HepG2 (cell line): ENCODE data around the gene PRR5L.

Experiments
- EP300 ChIP-seq, 3 experiments: sonication (generic) in 1 of 3; formaldehyde crosslinking in 1 of 3; IDR thresholded peaks; 2 replicates each; pipeline versions ENCODE4 v1.5.1 to v1.6.1; 2011 to 2020; ENCODE audit warnings: low read depth in 2 of 3, low read length in 2 of 3, borderline replicate concordance in 1 of 3, improper control_type of control experiment in 1 of 3, mild to moderate bottlenecking in 1 of 3, missing genetic modification reagents in 1 of 3, moderate library complexity in 1 of 3
- FIP1L1 ChIP-seq: fragments of 200-400 bp; formaldehyde crosslinking; IDR thresholded peaks from 2 replicates; pipeline ENCODE4 v1.6.1; 2018; ENCODE audit warnings: low read depth, mild to moderate bottlenecking, low read length, moderate library complexity, borderline replicate concordance; ENCODE audit not compliant: insufficient read depth
- FOXM1 ChIP-seq: sonication (generic); formaldehyde crosslinking; IDR thresholded peaks from 2 replicates; pipeline ENCODE4 v1.5.0; 2020; ENCODE audit warnings: missing genetic modification reagents
- HNF4G ChIP-seq, 2 experiments: sonication (generic) in 1 of 2; formaldehyde crosslinking in 1 of 2; IDR thresholded peaks; 2 replicates each; pipeline versions ENCODE4 v1.4.0 to v1.6.1; 2011 to 2020; ENCODE audit warnings: borderline replicate concordance in 2 of 2, low read depth in 2 of 2, mild to moderate bottlenecking in 2 of 2, low read length in 1 of 2, missing genetic modification reagents in 1 of 2, moderate library complexity in 1 of 2
- POLR2AphosphoS5 ChIP-seq: IDR thresholded peaks from 2 replicates; pipeline ENCODE4 v1.6.1; 2012; ENCODE audit warnings: low read depth, low read length
- PRPF4 ChIP-seq: fragments of 200-400 bp; formaldehyde crosslinking; IDR thresholded peaks from 2 replicates; pipeline ENCODE4 v1.6.1; 2016; ENCODE audit warnings: low read length, low read depth; ENCODE audit not compliant: poor library complexity, severe bottlenecking
- RAD21 ChIP-seq: fragments of 450-650 bp; formaldehyde crosslinking; IDR thresholded peaks from 2 replicates; pipeline ENCODE4 v1.5.0; 2020; ENCODE audit warnings: mild to moderate bottlenecking
- TOE1 ChIP-seq: sonication (generic); formaldehyde crosslinking; IDR thresholded peaks from 2 replicates; pipeline ENCODE4 v1.4.0; 2020; ENCODE audit warnings: mild to moderate bottlenecking, missing genetic modification reagents
- ZC3H13 ChIP-seq: sonication (generic); formaldehyde crosslinking; IDR thresholded peaks from 2 replicates; pipeline ENCODE4 v1.8.1; 2023; ENCODE audit warnings: mild to moderate bottlenecking, missing genetic modification reagents, moderate library complexity
- TF ChIP-seq, protein P1 (sequence below): sonication (generic); formaldehyde crosslinking; IDR thresholded peaks from 2 replicates; pipeline ENCODE4 v1.5.0; 2020; ENCODE audit warnings: mild to moderate bottlenecking, missing genetic modification reagents, moderate library complexity
- TF ChIP-seq, protein P2 (sequence below): sonication (generic); formaldehyde crosslinking; IDR thresholded peaks from 2 replicates; pipeline ENCODE4 v1.4.0; 2020; ENCODE audit warnings: missing genetic modification reagents
- TF ChIP-seq, protein P3 (sequence below): IDR thresholded peaks from 2 replicates; pipeline ENCODE4 v1.6.1; 2016; ENCODE audit warnings: low read depth, missing genetic modification reagents, missing compliant biosample characterization
- TF ChIP-seq, protein P4 (sequence below): sonication (generic); formaldehyde crosslinking; IDR thresholded peaks from 2 replicates; pipeline ENCODE4 v1.4.0; 2020; ENCODE audit warnings: missing genetic modification reagents

DNA sequence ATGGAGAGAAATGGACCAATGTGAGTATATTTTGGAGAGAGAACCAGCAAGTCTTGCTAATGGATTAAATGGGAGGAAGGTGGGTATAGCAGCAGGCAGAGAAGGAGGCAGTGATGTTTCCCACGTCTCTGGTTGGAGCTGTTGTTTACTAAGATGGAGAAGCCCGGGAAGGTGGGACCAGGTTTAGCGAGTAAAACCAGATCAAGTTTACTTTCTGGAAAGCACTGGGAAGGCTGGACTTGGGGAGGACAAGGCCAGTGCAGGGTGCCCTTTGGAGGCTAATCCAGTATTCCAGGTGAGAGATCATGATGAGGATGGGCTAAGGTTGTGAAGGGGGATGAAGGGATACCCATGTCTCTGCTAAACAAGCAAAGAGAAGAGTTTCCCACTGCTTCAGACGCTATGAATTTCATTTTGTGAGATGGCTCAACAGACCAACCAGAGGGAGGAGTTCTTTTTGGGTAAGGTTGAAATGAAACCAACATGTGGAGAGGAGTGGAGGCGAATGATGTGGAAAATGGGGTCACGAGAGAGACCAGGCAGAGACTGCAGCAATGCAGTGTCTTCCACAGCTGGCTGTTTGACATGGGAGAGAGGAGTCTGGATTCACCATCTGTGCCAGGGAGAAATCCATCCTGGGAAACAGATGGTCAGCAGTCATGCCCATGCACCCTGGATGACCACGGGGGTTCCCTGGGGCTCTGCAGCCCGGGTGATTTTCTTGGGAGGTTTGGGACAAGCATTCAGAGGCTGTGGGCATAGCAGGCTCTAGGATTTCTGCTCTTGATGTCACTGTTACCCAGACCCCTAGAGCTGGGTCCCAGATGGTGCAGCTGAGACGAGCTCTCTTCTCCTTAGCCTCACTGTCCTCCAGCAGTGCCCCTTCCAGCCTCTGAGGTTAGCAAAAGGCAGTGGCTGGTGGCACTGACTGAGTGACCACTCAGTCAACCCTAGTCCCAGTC is 31.8 kb upstream of the PRR5L start:
- no peak for TF ChIP-seq EP300 (IDR thresholded peaks at IDR 0.05; ENCODE audit: low read depth in 2 of 2, low read length in 2 of 2)
- no peak for TF ChIP-seq EP300 (CRISPR knock-in tag; IDR thresholded peaks at IDR 0.05; ENCODE audit: borderline replicate concordance)
- no peak for TF ChIP-seq HNF4G (IDR thresholded peaks at IDR 0.05; ENCODE audit: borderline replicate concordance, low read depth, low read length)
- no peak for TF ChIP-seq HNF4G (CRISPR knock-in tag; IDR thresholded peaks at IDR 0.05; ENCODE audit: borderline replicate concordance, low read depth)
- TF ChIP-seq PRPF4: no peak
- TF ChIP-seq RAD21 (CRISPR knock-in tag): no peak
- TF ChIP-seq, protein P1, sequence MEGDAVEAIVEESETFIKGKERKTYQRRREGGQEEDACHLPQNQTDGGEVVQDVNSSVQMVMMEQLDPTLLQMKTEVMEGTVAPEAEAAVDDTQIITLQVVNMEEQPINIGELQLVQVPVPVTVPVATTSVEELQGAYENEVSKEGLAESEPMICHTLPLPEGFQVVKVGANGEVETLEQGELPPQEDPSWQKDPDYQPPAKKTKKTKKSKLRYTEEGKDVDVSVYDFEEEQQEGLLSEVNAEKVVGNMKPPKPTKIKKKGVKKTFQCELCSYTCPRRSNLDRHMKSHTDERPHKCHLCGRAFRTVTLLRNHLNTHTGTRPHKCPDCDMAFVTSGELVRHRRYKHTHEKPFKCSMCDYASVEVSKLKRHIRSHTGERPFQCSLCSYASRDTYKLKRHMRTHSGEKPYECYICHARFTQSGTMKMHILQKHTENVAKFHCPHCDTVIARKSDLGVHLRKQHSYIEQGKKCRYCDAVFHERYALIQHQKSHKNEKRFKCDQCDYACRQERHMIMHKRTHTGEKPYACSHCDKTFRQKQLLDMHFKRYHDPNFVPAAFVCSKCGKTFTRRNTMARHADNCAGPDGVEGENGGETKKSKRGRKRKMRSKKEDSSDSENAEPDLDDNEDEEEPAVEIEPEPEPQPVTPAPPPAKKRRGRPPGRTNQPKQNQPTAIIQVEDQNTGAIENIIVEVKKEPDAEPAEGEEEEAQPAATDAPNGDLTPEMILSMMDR (CRISPR knock-in tag): no peak
- no peak for TF ChIP-seq FIP1L1
- TF ChIP-seq POLR2AphosphoS5: no peak
- TF ChIP-seq FOXM1 (CRISPR knock-in tag): no peak
- no peak for TF ChIP-seq ZC3H13 (CRISPR knock-in tag)
- TF ChIP-seq, protein P2, sequence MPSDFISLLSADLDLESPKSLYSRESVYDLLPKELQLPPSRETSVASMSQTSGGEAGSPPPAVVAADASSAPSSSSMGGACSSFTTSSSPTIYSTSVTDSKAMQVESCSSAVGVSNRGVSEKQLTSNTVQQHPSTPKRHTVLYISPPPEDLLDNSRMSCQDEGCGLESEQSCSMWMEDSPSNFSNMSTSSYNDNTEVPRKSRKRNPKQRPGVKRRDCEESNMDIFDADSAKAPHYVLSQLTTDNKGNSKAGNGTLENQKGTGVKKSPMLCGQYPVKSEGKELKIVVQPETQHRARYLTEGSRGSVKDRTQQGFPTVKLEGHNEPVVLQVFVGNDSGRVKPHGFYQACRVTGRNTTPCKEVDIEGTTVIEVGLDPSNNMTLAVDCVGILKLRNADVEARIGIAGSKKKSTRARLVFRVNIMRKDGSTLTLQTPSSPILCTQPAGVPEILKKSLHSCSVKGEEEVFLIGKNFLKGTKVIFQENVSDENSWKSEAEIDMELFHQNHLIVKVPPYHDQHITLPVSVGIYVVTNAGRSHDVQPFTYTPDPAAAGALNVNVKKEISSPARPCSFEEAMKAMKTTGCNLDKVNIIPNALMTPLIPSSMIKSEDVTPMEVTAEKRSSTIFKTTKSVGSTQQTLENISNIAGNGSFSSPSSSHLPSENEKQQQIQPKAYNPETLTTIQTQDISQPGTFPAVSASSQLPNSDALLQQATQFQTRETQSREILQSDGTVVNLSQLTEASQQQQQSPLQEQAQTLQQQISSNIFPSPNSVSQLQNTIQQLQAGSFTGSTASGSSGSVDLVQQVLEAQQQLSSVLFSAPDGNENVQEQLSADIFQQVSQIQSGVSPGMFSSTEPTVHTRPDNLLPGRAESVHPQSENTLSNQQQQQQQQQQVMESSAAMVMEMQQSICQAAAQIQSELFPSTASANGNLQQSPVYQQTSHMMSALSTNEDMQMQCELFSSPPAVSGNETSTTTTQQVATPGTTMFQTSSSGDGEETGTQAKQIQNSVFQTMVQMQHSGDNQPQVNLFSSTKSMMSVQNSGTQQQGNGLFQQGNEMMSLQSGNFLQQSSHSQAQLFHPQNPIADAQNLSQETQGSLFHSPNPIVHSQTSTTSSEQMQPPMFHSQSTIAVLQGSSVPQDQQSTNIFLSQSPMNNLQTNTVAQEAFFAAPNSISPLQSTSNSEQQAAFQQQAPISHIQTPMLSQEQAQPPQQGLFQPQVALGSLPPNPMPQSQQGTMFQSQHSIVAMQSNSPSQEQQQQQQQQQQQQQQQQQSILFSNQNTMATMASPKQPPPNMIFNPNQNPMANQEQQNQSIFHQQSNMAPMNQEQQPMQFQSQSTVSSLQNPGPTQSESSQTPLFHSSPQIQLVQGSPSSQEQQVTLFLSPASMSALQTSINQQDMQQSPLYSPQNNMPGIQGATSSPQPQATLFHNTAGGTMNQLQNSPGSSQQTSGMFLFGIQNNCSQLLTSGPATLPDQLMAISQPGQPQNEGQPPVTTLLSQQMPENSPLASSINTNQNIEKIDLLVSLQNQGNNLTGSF: no peak
- TF ChIP-seq, protein P3, sequence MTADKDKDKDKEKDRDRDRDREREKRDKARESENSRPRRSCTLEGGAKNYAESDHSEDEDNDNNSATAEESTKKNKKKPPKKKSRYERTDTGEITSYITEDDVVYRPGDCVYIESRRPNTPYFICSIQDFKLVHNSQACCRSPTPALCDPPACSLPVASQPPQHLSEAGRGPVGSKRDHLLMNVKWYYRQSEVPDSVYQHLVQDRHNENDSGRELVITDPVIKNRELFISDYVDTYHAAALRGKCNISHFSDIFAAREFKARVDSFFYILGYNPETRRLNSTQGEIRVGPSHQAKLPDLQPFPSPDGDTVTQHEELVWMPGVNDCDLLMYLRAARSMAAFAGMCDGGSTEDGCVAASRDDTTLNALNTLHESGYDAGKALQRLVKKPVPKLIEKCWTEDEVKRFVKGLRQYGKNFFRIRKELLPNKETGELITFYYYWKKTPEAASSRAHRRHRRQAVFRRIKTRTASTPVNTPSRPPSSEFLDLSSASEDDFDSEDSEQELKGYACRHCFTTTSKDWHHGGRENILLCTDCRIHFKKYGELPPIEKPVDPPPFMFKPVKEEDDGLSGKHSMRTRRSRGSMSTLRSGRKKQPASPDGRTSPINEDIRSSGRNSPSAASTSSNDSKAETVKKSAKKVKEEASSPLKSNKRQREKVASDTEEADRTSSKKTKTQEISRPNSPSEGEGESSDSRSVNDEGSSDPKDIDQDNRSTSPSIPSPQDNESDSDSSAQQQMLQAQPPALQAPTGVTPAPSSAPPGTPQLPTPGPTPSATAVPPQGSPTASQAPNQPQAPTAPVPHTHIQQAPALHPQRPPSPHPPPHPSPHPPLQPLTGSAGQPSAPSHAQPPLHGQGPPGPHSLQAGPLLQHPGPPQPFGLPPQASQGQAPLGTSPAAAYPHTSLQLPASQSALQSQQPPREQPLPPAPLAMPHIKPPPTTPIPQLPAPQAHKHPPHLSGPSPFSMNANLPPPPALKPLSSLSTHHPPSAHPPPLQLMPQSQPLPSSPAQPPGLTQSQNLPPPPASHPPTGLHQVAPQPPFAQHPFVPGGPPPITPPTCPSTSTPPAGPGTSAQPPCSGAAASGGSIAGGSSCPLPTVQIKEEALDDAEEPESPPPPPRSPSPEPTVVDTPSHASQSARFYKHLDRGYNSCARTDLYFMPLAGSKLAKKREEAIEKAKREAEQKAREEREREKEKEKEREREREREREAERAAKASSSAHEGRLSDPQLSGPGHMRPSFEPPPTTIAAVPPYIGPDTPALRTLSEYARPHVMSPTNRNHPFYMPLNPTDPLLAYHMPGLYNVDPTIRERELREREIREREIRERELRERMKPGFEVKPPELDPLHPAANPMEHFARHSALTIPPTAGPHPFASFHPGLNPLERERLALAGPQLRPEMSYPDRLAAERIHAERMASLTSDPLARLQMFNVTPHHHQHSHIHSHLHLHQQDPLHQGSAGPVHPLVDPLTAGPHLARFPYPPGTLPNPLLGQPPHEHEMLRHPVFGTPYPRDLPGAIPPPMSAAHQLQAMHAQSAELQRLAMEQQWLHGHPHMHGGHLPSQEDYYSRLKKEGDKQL (CRISPR knock-in tag): no peak
- TF ChIP-seq, protein P4, sequence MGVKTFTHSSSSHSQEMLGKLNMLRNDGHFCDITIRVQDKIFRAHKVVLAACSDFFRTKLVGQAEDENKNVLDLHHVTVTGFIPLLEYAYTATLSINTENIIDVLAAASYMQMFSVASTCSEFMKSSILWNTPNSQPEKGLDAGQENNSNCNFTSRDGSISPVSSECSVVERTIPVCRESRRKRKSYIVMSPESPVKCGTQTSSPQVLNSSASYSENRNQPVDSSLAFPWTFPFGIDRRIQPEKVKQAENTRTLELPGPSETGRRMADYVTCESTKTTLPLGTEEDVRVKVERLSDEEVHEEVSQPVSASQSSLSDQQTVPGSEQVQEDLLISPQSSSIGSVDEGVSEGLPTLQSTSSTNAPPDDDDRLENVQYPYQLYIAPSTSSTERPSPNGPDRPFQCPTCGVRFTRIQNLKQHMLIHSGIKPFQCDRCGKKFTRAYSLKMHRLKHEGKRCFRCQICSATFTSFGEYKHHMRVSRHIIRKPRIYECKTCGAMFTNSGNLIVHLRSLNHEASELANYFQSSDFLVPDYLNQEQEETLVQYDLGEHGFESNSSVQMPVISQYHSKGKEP: no peak
- no peak for TF ChIP-seq TOE1 (CRISPR knock-in tag)
